Inflammatory macrophage treated with lipopolysaccharide for 4 hours (primary cell): ENCODE results near the gene RPP30.
A peak's percentile ranks its signal among the peaks of the same experiment; 100 is the strongest.
"Not testable (repeated sequence)": the region's sequence is repeated elsewhere in the genome, so short reads cannot be mapped to it uniquely, and the experiment has no call there.

Experiments used
- DNase-seq: peaks from one replicate; pipeline ENCODE4 v3.0.0-alpha.2; 2020

The RPP30 gene

GRCh38 chr10:90917968-90918318, 46.2 kb downstream of the RPP30 start:
- no peak for DNase-seq

- DNase-seq = no peak
Measured at GRCh38 chr10:90919683-90920574, 48.2 kb downstream of the RPP30 start.

- peak; percentile 33 for DNase-seq
Measured at GRCh38 chr10:90920986-90921666, 49.4 kb downstream of the RPP30 start, which contains the start of gene ANKRD1. ANKRD1 (minus strand) TSS chr10:90921087; CDS start chr10:90921027, 60 bp downstream.

- no peak for DNase-seq
Measured at GRCh38 chr10:90921906-90922305, 50.1 kb downstream of the RPP30 start.

GRCh38 chr10:90923111-90923731, 51.4 kb downstream of the RPP30 start:
- DNase-seq = no peak

- DNase-seq = no peak
Measured at GRCh38 chr10:90924552-90924951, 52.8 kb downstream of the RPP30 start.

- DNase-seq = no peak
Measured at GRCh38 chr10:90925079-90926029, 53.6 kb downstream of the RPP30 start.

GRCh38 chr10:90927293-90927692, 55.5 kb downstream of the RPP30 start:
- no peak for DNase-seq

- no peak for DNase-seq
Measured at GRCh38 chr10:90929179-90929578, 57.4 kb downstream of the RPP30 start.

- no peak for DNase-seq
Measured at GRCh38 chr10:90930070-90930837, 58.5 kb downstream of the RPP30 start.

- DNase-seq = no peak
Measured at GRCh38 chr10:90930971-90931871, 59.4 kb downstream of the RPP30 start.

- DNase-seq = no peak
Measured at GRCh38 chr10:90935581-90936275, 64.0 kb downstream of the RPP30 start.

- DNase-seq = no peak
Measured at GRCh38 chr10:90936276-90936659, 64.5 kb downstream of the RPP30 start.

GRCh38 chr10:90937645-90938258, 66.0 kb downstream of the RPP30 start:
- DNase-seq = no peak

GRCh38 chr10:90939116-90939515, 67.3 kb downstream of the RPP30 start:
- DNase-seq = no peak

GRCh38 chr10:90939648-90940047, 67.9 kb downstream of the RPP30 start:
- no peak for DNase-seq

- DNase-seq = not testable (repeated sequence)
Measured at GRCh38 chr10:90942980-90943379, 71.2 kb downstream of the RPP30 start.

- no peak for DNase-seq
Measured at GRCh38 chr10:90944749-90945148, 73.0 kb downstream of the RPP30 start.

GRCh38 chr10:90945491-90946070, 73.8 kb downstream of the RPP30 start:
- no peak for DNase-seq
